Hepatic stellate cell (primary cell): ENCODE results near the gene PI4KB.
"Not testable (repeated sequence)": the region's sequence is repeated elsewhere in the genome, so short reads cannot be mapped to it uniquely, and the experiment has no call there.

Experiments used
- DNase-seq: peaks from one replicate; pipeline ENCODE4 v3.0.0; 2011; ENCODE audit warnings: low spot score

PI4KB gene

GRCh38 chr1:151281225-151281968, 45.8 kb downstream of the PI4KB start:
- DNase-seq: peak; percentile 94

- DNase-seq: no peak
These were observed 50.0 kb downstream of the PI4KB start for GRCh38 chr1:151277249-151277648.

- not testable (repeated sequence) for DNase-seq
These were observed 51.9 kb downstream of the PI4KB start for GRCh38 chr1:151275341-151275740.

GRCh38 chr1:151273924-151274466, 53.2 kb downstream of the PI4KB start:
- no peak for DNase-seq

GRCh38 chr1:151267760-151268159, 59.5 kb downstream of the PI4KB start:
- no peak for DNase-seq

GRCh38 chr1:151266821-151267220, 60.4 kb downstream of the PI4KB start:
- DNase-seq: no peak

- DNase-seq: no peak
These were observed 60.9 kb downstream of the PI4KB start for GRCh38 chr1:151266315-151266714.

GRCh38 chr1:151265446-151266236, 61.6 kb downstream of the PI4KB start:
- no peak for DNase-seq

- no peak for DNase-seq
These were observed 67.9 kb downstream of the PI4KB start for GRCh38 chr1:151259351-151259750.

GRCh38 chr1:151255381-151255780, 71.8 kb downstream of the PI4KB start:
- peak; percentile 28 for DNase-seq

GRCh38 chr1:151254217-151255213, 72.7 kb downstream of the PI4KB start, which contains the start of gene PSMD4:
TSS of gene PSMD4 (plus strand) at chr1:151254734. CDS start at chr1:151254783, 49 bp downstream.
- peak; percentile 99 for DNase-seq

GRCh38 chr1:151251656-151252470, 75.4 kb downstream of the PI4KB start:
- DNase-seq: peak; percentile 71

- DNase-seq: no peak
These were observed 80.4 kb downstream of the PI4KB start for GRCh38 chr1:151246786-151247185.

- no peak for DNase-seq
These were observed 83.5 kb downstream of the PI4KB start for GRCh38 chr1:151243683-151244216.

- no peak for DNase-seq
These were observed 84.8 kb downstream of the PI4KB start for GRCh38 chr1:151242442-151242841.
